Stimulated activated CD8-positive, alpha-beta memory T cell treated with anti-CD3 and anti-CD28 coated beads, Interleukin-4, amount 100 ng/mL, for 1 hour (primary cell): ENCODE data around the gene RBM28.

ENCODE experiments used
- DNase-seq, 2 donors: peaks; one replicate each; pipeline ENCODE4 v3.0.0-alpha.2; 2020; ENCODE audit warnings: low read depth in 2 of 2, low spot score in 1 of 2

RBM28 gene

GRCh38 chr7:128262273-128263028, 81.3 kb downstream of the RBM28 start:
- DNase-seq: no peak

- no peak for DNase-seq
These were observed 83.5 kb downstream of the RBM28 start for GRCh38 chr7:128260069-128260795.

- no peak for DNase-seq
These were observed 84.3 kb downstream of the RBM28 start for GRCh38 chr7:128259131-128260061.

GRCh38 chr7:128257458-128257857, 86.2 kb downstream of the RBM28 start:
- no peak for DNase-seq

- DNase-seq: no peak
These were observed 88.4 kb downstream of the RBM28 start for GRCh38 chr7:128255271-128255670.

- no peak for DNase-seq
These were observed 89.2 kb downstream of the RBM28 start for GRCh38 chr7:128254470-128254869.

- DNase-seq: no peak
These were observed 90.0 kb downstream of the RBM28 start for GRCh38 chr7:128253701-128254100.

GRCh38 chr7:128251337-128251736, 92.4 kb downstream of the RBM28 start:
- no peak for DNase-seq
